GM21786 (cell line): ENCODE results near the gene FANCL.
"Not testable (repeated sequence)": the region's sequence is repeated elsewhere in the genome, so short reads cannot be mapped to it uniquely, and the experiment has no call there.

Experiments used
- ATAC-seq: cut with Tn5 transposase; IDR thresholded peaks from one replicate; pipeline ENCODE4 v1.9.1; 2021; ENCODE audit not compliant: unreplicated experiment

The FANCL gene

GRCh38 chr2:58207189-58207588 is 33.9 kb downstream of the FANCL start:
- ATAC-seq: no peak

- ATAC-seq: no peak
These were observed 34.3 kb downstream of the FANCL start for GRCh38 chr2:58206785-58207184.

GRCh38 chr2:58204195-58204959 is 36.7 kb downstream of the FANCL start:
- no peak for ATAC-seq

- no peak for ATAC-seq
These were observed 38.1 kb downstream of the FANCL start for GRCh38 chr2:58203018-58203417.

GRCh38 chr2:58202404-58202803 is 38.7 kb downstream of the FANCL start:
- ATAC-seq: no peak

GRCh38 chr2:58197894-58198293 is 43.2 kb downstream of the FANCL start:
- ATAC-seq: no peak

GRCh38 chr2:58195662-58196061 is 45.5 kb downstream of the FANCL start:
- ATAC-seq: no peak

- ATAC-seq: no peak
These were observed 46.7 kb downstream of the FANCL start for GRCh38 chr2:58194458-58194857.

GRCh38 chr2:58187022-58187421 is 54.1 kb downstream of the FANCL start:
- not testable (repeated sequence) for ATAC-seq

GRCh38 chr2:58186501-58186900 is 54.6 kb downstream of the FANCL start:
- no peak for ATAC-seq

- no peak for ATAC-seq
These were observed 58.6 kb downstream of the FANCL start for GRCh38 chr2:58182527-58182926.

- ATAC-seq: no peak
These were observed 60.5 kb downstream of the FANCL start for GRCh38 chr2:58180635-58181034.

- ATAC-seq: not testable (repeated sequence)
These were observed 61.0 kb downstream of the FANCL start for GRCh38 chr2:58180175-58180574.

GRCh38 chr2:58177187-58177586 is 63.9 kb downstream of the FANCL start:
- ATAC-seq: not testable (repeated sequence)

- ATAC-seq: not testable (repeated sequence)
These were observed 69.3 kb downstream of the FANCL start for GRCh38 chr2:58171831-58172230.

GRCh38 chr2:58170334-58170933 is 70.7 kb downstream of the FANCL start:
- not testable (repeated sequence) for ATAC-seq

- not testable (repeated sequence) for ATAC-seq
These were observed 71.3 kb downstream of the FANCL start for GRCh38 chr2:58169845-58170244.

- not testable (repeated sequence) for ATAC-seq
These were observed 73.0 kb downstream of the FANCL start for GRCh38 chr2:58168130-58168529.

GRCh38 chr2:58163913-58164312 is 77.2 kb downstream of the FANCL start:
- no peak for ATAC-seq

GRCh38 chr2:58158481-58158880 is 82.6 kb downstream of the FANCL start:
- ATAC-seq: no peak

GRCh38 chr2:58157754-58158153 is 83.4 kb downstream of the FANCL start:
- no peak for ATAC-seq

- no peak for ATAC-seq
These were observed 84.3 kb downstream of the FANCL start for GRCh38 chr2:58156780-58157179.
